Neuronal stem cell (in vitro differentiated cells): Measurements from ENCODE around the gene FGF9.

Source experiments
- DNase-seq: peaks from one replicate; pipeline ENCODE4 v3.0.0-alpha.2; 2013; ENCODE audit warnings: low spot score
- H2AFZ ChIP-seq: one replicate; pipeline ENCODE4 v1.6.1; 2013; ENCODE audit warnings: mild to moderate bottlenecking, low read length, inconsistent platforms
- H2AK5ac ChIP-seq: 2 replicates; pipeline ENCODE4 v1.6.1; 2013; ENCODE audit warnings: low read depth, mild to moderate bottlenecking, inconsistent platforms, low read length, moderate library complexity, mixed read lengths
- H2BK120ac ChIP-seq: 2 replicates; pipeline ENCODE4 v1.6.1; 2013; ENCODE audit warnings: low read depth, mild to moderate bottlenecking, inconsistent platforms, low read length, moderate library complexity, mixed read lengths
- H2BK12ac ChIP-seq: one replicate; pipeline ENCODE4 v1.6.1; 2013; ENCODE audit warnings: low read length, inconsistent platforms
- H2BK15ac ChIP-seq: 2 replicates; pipeline ENCODE4 v1.6.1; 2013; ENCODE audit warnings: mild to moderate bottlenecking, low read length, inconsistent platforms, mixed read lengths
- H2BK5ac ChIP-seq: one replicate; pipeline ENCODE4 v1.6.1; 2013; ENCODE audit warnings: inconsistent platforms, mild to moderate bottlenecking, low read length, moderate library complexity
- H3K14ac ChIP-seq: one replicate; pipeline ENCODE4 v1.6.1; 2013; ENCODE audit warnings: low read length, inconsistent platforms
- H3K18ac ChIP-seq: 2 replicates; pipeline ENCODE4 v1.6.1; 2013; ENCODE audit warnings: low read length, inconsistent platforms
- H3K23ac ChIP-seq: 2 replicates; pipeline ENCODE4 v1.6.1; 2013; ENCODE audit warnings: low read depth, mild to moderate bottlenecking, mixed read lengths, low read length, inconsistent platforms; ENCODE audit not compliant: poor library complexity
- H3K27ac ChIP-seq: replicated peaks from 3 replicates; pipeline ENCODE4 v1.5.1; 2013; ENCODE audit warnings: low read length, inconsistent platforms
- H3K27me3 ChIP-seq, 3 experiments: 2 replicates each; pipeline ENCODE4 v1.6.1; 2013; ENCODE audit warnings: low read length in 3 of 3, mild to moderate bottlenecking in 2 of 3, inconsistent platforms in 1 of 3, low read depth in 1 of 3, mixed read lengths in 1 of 3, moderate library complexity in 1 of 3; ENCODE audit not compliant: control insufficient read depth in 3 of 3, insufficient read depth in 3 of 3
- H3K36me3 ChIP-seq, 2 donors: replicated peaks in 1 of 2; 2 replicates each; pipeline ENCODE4 v1.6.1; 2013; ENCODE audit warnings: low read length in 2 of 2; ENCODE audit not compliant: control insufficient read depth in 2 of 2, insufficient read depth in 2 of 2
- H3K4ac ChIP-seq: 2 replicates; pipeline ENCODE4 v1.6.1; 2013; ENCODE audit warnings: inconsistent platforms, mild to moderate bottlenecking, low read length, moderate library complexity
- H3K4me1 ChIP-seq, 2 donors: 1 replicate in 1 of 2; 2 replicates in 1 of 2; pipeline ENCODE4 v1.6.1; 2013; ENCODE audit warnings: low read length in 2 of 2, low read depth in 1 of 2; ENCODE audit not compliant: control insufficient read depth in 2 of 2, insufficient read depth in 1 of 2
- H3K4me2 ChIP-seq: one replicate; pipeline ENCODE4 v1.6.1; 2013; ENCODE audit warnings: mild to moderate bottlenecking, low read length, inconsistent platforms; ENCODE audit not compliant: insufficient read depth, poor library complexity, severe bottlenecking
- H3K4me3 ChIP-seq, 2 donors: 2 replicates each; pipeline ENCODE4 v1.5.1; 2013; ENCODE audit warnings: low read length in 2 of 2, mild to moderate bottlenecking in 2 of 2, inconsistent platforms in 1 of 2, moderate library complexity in 1 of 2
- H3K79me1 ChIP-seq: one replicate; pipeline ENCODE4 v1.6.1; 2013; ENCODE audit warnings: low read depth, mild to moderate bottlenecking, inconsistent platforms, low read length, moderate library complexity
- H3K9ac ChIP-seq: one replicate; pipeline ENCODE4 v1.6.1; 2013; ENCODE audit warnings: mild to moderate bottlenecking, low read depth, low read length, inconsistent platforms; ENCODE audit not compliant: poor library complexity
- H3K9me3 ChIP-seq, 2 donors: replicated peaks in 1 of 2; 2 replicates each; pipeline versions ENCODE3 to v1.6.1; 2013; ENCODE audit warnings: low read length in 2 of 2, mild to moderate bottlenecking in 2 of 2, inconsistent platforms in 1 of 2, low read depth in 1 of 2, mixed read lengths in 1 of 2, moderate library complexity in 1 of 2; ENCODE audit not compliant: control insufficient read depth in 2 of 2, insufficient read depth in 1 of 2
- H4K8ac ChIP-seq: one replicate; pipeline ENCODE4 v1.6.1; 2013; ENCODE audit warnings: low read depth, mild to moderate bottlenecking, inconsistent platforms, low read length, moderate library complexity
- H4K91ac ChIP-seq: one replicate; pipeline ENCODE4 v1.6.1; 2013; ENCODE audit warnings: low read length, low read depth, mild to moderate bottlenecking, inconsistent platforms; ENCODE audit not compliant: poor library complexity
- WGBS, 2 donors: extraction: QIAGEN DNeasy Blood & Tissue Kit; methylation state at CpG; one replicate each; pipeline ENCODE4 v1.1.7; 2013; ENCODE audit warnings: missing lambda C conversion rate in 2 of 2, mixed read lengths in 1 of 2; ENCODE audit not compliant: insufficient read length in 2 of 2, insufficient replicate concordance in 1 of 2; ENCODE audit errors: extremely low coverage in 2 of 2; 5-methylcytosine and 5-hydroxymethylcytosine counted together

Gene FGF9

DNA sequence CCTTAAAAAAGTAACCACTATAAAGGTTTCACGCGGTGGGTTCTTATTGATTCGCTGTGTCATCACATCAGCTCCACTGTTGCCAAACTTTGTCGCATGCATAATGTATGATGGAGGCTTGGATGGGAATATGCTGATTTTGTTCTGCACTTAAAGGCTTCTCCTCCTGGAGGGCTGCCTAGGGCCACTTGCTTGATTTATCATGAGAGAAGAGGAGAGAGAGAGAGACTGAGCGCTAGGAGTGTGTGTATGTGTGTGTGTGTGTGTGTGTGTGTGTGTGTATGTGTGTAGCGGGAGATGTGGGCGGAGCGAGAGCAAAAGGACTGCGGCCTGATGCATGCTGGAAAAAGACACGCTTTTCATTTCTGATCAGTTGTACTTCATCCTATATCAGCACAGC lies 30.6 kb downstream of the FGF9 start:
- H3K79me1 ChIP-seq: peaks cover 2% of the 10 kb centered on the region
- H2AFZ ChIP-seq: no peak overlapping the region
- no peak overlapping the region for H2BK120ac ChIP-seq
- no peak overlapping the region for H3K27ac ChIP-seq
- H2BK15ac ChIP-seq: no peak overlapping the region
- H3K4me1 ChIP-seq: no peaks in the 10 kb centered on the region
- no peak overlapping the region for H2BK12ac ChIP-seq
- H2AK5ac ChIP-seq: no peak overlapping the region
- DNase-seq: no peak
- H3K9ac ChIP-seq: no peak overlapping the region
- no peak overlapping the region for H3K14ac ChIP-seq
- WGBS, 2 donors: no CpG with 5 or more reads among the region's 10 CpGs
- H3K27me3 ChIP-seq: no peaks in the 10 kb centered on the region
- no peak overlapping the region for H2BK5ac ChIP-seq
- H4K91ac ChIP-seq: no peak overlapping the region
- no peak overlapping the region for H3K23ac ChIP-seq
- no peaks in the 10 kb centered on the region for H3K9me3 ChIP-seq
- H3K4ac ChIP-seq: no peak overlapping the region
- no peak overlapping the region for H4K8ac ChIP-seq
- H3K18ac ChIP-seq: no peak overlapping the region
- no peak overlapping the region for H3K4me3 ChIP-seq
- peaks cover 0 to 10% of the 10 kb centered on the region in 2 donors for H3K36me3 ChIP-seq
- H3K4me2 ChIP-seq: no peak overlapping the region

DNA sequence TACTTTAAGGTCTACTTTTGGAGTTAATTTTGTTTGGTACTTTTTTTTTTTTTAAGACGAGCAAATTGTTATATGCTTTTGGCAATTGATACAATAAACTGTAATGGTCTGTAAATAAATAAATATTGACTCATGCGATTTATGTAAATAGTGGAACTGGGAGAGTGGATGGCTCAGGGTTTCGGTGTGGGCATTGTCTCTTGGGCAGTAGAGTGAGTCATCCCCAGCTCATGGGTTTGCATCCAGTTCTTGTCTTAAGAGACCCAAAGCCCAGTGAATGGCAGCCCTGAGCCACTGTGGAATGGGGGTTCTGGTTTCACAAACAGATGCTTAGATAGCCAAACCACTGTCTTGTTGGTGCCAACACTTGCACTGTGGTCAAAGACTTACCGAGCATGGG lies 33.0 kb downstream of the FGF9 start:
- Histone ChIP-seq H3K27ac (no peak overlapping the region), H2BK120ac (no peak overlapping the region), H2BK15ac (no peak overlapping the region), H3K4ac (no peak overlapping the region), H3K18ac (no peak overlapping the region), H2BK12ac (no peak overlapping the region), H2BK5ac (no peak overlapping the region), H3K4me2 (no peak overlapping the region), H3K9me3 (no peaks in the 10 kb centered on the region), H3K14ac (no peak overlapping the region), H2AK5ac (no peak overlapping the region), H3K9ac (no peak overlapping the region), H3K36me3 (peaks cover 0 to 10% of the 10 kb centered on the region in 2 donors), H3K23ac (no peak overlapping the region), H3K4me1 (no peaks in the 10 kb centered on the region), H3K79me1 (peaks cover 2% of the 10 kb centered on the region), H3K27me3 (no peaks in the 10 kb centered on the region), H3K4me3 (no peak overlapping the region), H2AFZ (no peak overlapping the region), H4K91ac (no peak overlapping the region), H4K8ac (no peak overlapping the region)
- WGBS, 2 donors: no CpG with 5 or more reads among the region's 4 CpGs
- DNase-seq: no peak

- no CpG with 5 or more reads among the region's 3 CpGs for WGBS, 2 donors
- H2BK12ac ChIP-seq: no peak overlapping the region
- H4K91ac ChIP-seq: no peak overlapping the region
- H3K18ac ChIP-seq: no peak overlapping the region
- no peak overlapping the region for H2BK5ac ChIP-seq
- H3K4me3 ChIP-seq: no peak overlapping the region
- H4K8ac ChIP-seq: no peak overlapping the region
- H3K4me1 ChIP-seq: no peaks in the 10 kb centered on the region
- H2BK15ac ChIP-seq: no peak overlapping the region
- no peaks in the 10 kb centered on the region for H3K27me3 ChIP-seq
- no peak overlapping the region for H3K27ac ChIP-seq
- H3K4me2 ChIP-seq: no peak overlapping the region
- no peak overlapping the region for H2AFZ ChIP-seq
- peaks cover 2% of the 10 kb centered on the region for H3K79me1 ChIP-seq
- no peak overlapping the region for H3K23ac ChIP-seq
- no peak overlapping the region for H2BK120ac ChIP-seq
- H3K4ac ChIP-seq: no peak overlapping the region
- no peak overlapping the region for H3K9ac ChIP-seq
- H3K14ac ChIP-seq: no peak overlapping the region
- H3K9me3 ChIP-seq: no peaks in the 10 kb centered on the region
- H2AK5ac ChIP-seq: no peak overlapping the region
- no peak for DNase-seq
- H3K36me3 ChIP-seq: no peaks in the 10 kb centered on the region
These were observed 36.7 kb downstream of the FGF9 start for GRCh38 chr13:21707586-21707985.

- no peak for DNase-seq
- Histone ChIP-seq H3K4ac (no peak overlapping the region), H2AFZ (no peak overlapping the region), H4K8ac (no peak overlapping the region), H3K4me3 (no peak overlapping the region), H3K4me2 (no peak overlapping the region), H3K23ac (no peak overlapping the region), H2BK5ac (no peak overlapping the region), H2AK5ac (no peak overlapping the region), H3K27me3 (no peaks in the 10 kb centered on the region), H3K14ac (no peak overlapping the region), H3K4me1 (no peaks in the 10 kb centered on the region), H4K91ac (no peak overlapping the region), H3K27ac (no peak overlapping the region), H3K18ac (no peak overlapping the region), H3K9me3 (no peaks in the 10 kb centered on the region), H2BK12ac (no peak overlapping the region), H3K36me3 (no peaks in the 10 kb centered on the region), H2BK15ac (no peak overlapping the region), H3K9ac (no peak overlapping the region), H2BK120ac (no peak overlapping the region), H3K79me1 (no peaks in the 10 kb centered on the region)
- WGBS, 2 donors: no CpG with 5 or more reads among the region's 1 CpG
These were observed 38.8 kb downstream of the FGF9 start for GRCh38 chr13:21709697-21710096.
